Activated CD8-positive, alpha-beta memory T cell treated with anti-CD3 and anti-CD28 coated beads, Interleukin-2, amount 50 U/mL, for 1 hour (primary cell): ENCODE results near the gene MOV10.
"Not testable (repeated sequence)": the region's sequence is repeated elsewhere in the genome, so short reads cannot be mapped to it uniquely, and the experiment has no call there.

Source experiments
- DNase-seq: peaks from one replicate; pipeline ENCODE4 v3.0.0-alpha.2; 2020; ENCODE audit errors: extremely low read depth

MOV10 gene

GRCh38 chr1:112674440-112674985, at the start of gene MOV10:
Gene MOV10 (plus strand): TSS chr1:112674659. CDS start chr1:112674913, 254 bp downstream.
- no peak for DNase-seq

DNA sequence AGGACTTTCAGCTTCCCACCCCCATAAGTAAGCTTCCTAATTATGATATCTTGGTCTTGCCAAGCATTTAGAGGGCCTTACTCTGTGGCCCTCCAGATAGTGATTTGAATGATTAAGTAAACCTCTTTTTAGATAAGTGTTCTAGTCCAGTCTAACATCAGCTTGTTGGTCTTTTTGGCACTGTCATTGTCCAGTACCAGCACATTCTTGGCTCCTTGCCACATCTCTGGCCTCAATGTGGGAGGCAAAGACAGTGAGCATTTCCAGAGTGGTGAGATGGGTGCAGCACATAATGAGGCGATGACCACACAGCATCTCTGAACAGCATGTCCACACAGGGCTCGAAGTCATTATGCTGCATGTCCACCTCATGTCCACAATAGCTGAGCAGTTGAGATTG, 48.8 kb upstream of the MOV10 start:
- DNase-seq = no peak

DNA sequence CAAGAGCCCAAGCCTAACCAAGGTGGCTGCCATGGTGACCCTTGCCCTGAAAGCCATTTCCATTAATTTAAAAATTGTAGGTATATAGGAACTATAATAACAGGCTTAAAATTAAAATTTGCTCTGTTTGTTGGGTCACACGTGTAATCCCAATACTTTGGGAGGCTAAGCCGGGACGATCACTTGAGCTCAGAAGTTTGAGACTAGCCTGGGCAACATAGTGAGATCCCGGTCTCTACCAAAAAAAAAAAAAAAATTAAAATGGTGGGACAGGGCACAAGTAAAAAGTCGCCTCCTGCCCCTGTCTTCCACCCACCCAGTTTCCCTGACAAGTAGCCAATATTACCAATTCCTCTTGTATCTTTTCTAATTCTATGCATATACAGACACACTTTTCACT, 48.3 kb upstream of the MOV10 start:
- DNase-seq = no peak

GRCh38 chr1:112626887-112627286, 47.6 kb upstream of the MOV10 start:
- no peak for DNase-seq

DNA sequence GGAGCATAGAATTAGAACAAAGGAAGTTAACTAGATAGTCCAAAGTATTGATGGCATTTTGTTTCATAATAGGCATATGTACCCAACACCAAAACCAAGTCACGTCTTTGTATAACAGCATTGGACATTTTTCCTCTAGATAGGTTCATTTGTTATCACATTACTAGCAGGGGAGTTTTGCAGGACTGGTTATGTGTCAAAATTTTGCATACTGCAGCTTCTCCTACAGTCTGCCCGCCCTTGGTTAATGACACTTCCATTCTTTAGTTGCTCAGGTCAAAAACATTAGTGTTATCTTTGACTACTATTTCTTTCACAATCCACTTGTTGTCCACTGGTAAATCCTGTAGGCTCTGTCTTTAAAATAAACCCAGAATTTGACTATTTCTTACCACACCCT, 45.9 kb upstream of the MOV10 start:
- DNase-seq = no peak

GRCh38 chr1:112629256-112629655, 45.2 kb upstream of the MOV10 start:
- no peak for DNase-seq

- DNase-seq = no peak
These were observed 40.8 kb upstream of the MOV10 start for GRCh38 chr1:112633628-112634027.

DNA sequence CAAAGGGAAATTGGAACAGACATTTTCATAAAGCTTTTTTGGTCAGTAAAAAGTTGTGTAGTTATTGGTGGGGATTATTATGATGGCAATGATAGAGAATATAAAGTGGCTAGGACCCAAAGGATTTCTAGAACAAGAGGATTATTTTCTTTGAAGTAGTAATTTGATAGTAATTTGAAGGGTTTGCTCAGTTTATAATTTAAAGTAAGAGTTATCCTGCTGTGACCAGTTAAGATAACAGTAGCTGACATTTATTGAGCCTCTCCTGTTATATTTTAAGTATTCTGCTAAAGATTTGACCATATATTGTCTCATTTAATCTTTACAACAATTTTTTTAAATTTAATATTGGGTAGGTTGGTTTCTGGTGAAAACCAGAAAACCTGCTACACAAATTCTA, 40.1 kb upstream of the MOV10 start:
- no peak for DNase-seq

DNA sequence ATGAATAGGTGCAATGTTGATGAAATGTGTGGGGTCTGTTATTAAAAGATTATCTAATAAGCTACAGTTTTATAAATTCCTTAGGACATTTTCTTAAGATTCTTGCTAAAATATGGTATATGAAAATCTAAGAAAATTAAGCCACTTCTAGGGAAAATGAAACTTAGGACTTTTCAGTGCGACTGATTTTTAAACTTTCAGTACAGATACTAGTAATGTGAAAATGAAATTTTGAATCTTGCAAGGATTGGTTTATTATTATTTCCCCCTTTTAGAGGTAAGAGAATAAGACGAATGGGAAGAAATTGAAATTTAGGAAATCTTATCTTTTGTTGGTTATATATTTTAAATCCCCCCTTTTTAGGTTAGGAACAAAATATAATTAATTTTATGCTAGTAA, 38.4 kb upstream of the MOV10 start:
- no peak for DNase-seq

DNA sequence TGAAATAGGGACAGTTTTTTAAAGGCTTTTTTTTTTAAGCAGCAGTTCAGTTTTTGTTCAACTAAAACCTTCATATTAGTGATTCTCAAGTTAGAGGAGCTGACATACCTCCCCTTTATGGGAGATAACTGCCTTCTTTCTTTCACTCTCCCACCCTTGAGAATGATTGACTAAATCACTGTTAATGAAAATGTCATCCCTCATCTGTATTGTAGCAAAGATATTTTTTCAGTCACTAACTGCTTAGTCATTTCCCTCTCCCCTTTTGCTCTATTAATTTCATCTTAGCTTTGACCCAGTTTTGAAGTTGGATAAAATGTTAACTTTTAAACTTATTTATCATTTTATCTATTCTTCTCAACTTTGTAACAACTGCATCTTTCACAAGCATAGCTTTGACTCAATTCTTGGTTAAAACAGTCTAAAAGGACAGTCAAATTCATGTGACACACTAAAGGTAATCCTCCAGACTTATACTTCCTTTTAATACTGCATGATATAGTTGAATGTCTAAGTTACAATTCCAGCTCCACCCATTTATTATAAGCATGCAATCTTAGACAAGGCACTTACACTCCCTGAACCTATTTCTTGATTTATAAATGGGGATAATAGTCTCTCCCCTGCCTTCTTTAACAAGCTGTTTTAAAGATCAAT, 37.7 kb upstream of the MOV10 start:
- DNase-seq = no peak

DNA sequence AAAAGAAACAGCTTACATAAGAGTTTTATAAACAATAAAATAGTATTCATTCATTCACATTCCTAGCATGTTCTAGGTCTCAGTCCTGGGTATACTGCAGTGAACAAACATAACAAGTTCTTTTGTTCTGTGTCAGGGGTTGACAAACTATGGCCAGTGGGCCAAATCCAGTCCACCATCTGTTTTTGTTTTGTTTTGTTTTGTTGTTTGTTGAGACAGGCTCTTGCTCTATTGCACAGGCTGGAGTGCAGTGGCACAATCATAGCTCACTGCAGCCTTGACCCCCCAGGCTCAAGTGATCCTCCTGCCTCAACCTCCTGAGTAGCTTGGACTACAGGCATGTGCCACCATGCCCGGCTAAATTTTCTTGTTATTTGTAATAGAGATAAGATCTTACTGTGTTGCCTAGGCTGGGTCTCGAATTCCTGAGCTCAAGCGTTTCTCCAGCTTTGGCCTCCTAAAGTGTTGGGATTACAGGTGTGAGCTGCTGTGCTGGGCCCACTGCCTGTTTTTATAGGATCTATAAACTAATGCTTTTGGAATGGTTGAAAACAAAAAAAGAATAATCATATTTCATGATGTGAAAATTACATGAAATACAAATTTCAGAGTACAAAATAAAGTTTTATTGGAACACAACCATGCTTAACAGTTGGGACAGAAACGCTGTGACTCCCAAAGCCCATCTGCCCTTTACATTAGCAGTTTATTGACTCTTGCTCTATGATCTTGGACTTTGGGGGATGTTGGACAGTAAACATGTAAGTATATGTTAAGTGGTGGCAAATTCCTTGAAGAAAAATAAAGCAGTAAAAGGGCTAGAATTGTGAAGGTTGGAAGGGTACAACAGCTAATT, 37.0 kb upstream of the MOV10 start:
- no peak for DNase-seq

DNA sequence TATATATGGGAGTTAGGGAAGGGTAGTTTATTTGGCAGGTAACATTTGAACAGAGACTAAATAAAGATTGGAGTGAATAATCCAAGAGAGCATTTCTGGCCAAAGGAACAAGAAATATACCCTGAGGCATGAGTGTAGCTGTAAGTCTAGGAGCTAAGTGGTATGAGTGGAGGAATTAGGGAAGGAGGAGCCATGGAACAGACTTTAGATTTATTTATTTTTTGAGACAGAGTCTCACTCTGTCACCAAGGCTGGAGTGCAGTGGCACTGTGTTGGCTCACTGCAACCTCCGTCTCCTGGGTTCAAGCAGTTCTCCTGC, 36.4 kb upstream of the MOV10 start:
- DNase-seq = no peak

DNA sequence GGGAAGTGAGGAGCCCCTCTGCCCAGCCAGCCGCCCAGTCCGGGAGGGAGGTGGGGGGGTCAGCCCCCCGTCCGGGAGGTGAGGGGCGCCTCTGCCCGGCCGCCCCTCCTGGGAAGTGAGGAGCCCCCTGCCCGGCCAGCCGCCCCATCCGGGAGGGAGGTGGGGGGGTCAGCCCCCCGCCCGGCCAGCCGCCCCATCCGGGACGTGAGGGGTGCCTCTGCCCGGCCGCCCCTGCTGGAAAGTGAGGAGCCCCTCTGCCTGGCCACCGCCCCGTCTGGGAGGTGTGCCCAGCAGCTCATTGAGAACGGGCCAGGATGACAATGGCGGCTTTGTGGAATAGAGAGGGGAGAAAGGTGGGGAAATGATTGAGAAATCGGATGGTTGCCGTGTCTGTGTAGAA, 34.0 kb upstream of the MOV10 start:
- DNase-seq = not testable (repeated sequence)

DNA sequence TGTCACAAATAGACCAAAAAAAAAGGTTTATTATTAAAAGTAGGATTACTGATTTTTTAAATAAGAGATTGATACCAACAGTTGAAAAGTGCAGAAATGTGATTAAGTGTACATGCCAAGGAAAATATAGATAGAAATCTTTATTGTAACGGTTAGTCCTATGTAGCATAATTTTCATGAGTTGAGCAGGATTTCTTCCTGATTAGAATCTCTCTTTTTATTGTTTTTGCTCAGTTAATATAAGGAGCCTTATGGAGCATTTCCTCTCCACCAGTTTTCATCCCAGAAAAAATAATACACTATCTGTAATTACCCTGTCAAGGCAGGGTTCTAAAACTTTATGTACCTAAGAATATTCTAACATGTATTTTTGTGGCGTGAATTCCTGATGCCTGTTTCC, 31.4 kb upstream of the MOV10 start:
- no peak for DNase-seq

- no peak for DNase-seq
These were observed 28.2 kb upstream of the MOV10 start for GRCh38 chr1:112646225-112646624.

DNA sequence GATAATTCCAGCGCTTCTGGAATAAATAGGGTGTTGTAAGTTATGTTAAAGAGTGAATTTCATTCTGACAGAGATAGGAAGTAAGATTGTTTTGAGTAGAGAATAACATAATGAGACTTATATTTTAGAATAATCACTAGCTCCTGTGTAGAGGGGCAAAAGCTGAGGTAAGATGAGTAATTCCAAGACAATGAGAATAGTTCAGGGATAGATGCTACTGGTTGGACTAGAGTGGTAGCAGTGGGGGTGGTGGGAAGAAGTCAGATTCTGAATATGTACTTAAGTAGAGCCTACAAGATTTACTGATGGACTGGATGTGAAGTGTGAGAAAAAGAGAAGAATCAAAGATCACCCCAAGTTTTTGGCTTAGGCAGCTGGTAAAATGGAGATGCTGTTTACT, 23.3 kb upstream of the MOV10 start:
- DNase-seq = no peak

DNA sequence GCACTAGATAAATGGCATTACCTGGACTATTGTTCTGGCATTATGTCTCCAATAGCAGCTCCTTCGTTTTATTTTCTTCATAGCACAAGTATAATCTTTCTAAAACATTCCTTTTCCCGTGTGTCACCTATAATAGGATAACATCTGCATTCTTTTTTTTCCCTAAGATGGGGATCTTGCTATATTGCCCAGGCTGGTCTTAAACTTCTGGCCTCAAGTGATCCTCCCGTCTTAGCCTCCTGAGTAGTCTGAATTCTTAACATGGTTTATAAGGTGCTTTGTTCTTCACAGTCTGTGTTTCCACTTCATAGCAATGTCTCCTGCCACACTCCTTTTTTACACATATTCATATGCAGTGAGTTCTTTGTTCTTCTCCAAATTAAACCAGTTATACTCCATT, 8.6 kb upstream of the MOV10 start:
- no peak for DNase-seq

GRCh38 chr1:112666946-112667345, 7.5 kb upstream of the MOV10 start:
- DNase-seq = no peak

DNA sequence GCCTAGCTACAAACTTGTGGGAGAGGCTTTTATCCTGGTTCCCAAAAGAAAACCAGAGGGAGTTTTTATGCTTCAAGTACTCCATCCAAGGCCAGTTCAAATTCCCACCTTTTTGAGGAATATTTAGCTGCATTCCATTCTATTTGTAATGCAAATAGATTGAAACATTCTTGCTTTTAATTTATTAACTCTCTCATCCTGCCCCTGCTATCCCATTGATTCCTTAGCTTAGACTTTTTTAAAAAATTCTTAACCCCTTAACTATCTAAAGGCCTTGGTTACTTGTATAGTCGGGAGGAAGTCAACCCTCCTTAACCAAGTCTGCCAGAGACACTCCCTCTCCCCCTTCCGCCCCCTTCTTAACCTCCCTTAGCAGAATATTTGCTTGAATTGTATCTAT, 2.5 kb upstream of the MOV10 start:
- no peak for DNase-seq

- no peak for DNase-seq
These were observed 1.6 kb upstream of the MOV10 start for GRCh38 chr1:112672842-112673241.

DNA sequence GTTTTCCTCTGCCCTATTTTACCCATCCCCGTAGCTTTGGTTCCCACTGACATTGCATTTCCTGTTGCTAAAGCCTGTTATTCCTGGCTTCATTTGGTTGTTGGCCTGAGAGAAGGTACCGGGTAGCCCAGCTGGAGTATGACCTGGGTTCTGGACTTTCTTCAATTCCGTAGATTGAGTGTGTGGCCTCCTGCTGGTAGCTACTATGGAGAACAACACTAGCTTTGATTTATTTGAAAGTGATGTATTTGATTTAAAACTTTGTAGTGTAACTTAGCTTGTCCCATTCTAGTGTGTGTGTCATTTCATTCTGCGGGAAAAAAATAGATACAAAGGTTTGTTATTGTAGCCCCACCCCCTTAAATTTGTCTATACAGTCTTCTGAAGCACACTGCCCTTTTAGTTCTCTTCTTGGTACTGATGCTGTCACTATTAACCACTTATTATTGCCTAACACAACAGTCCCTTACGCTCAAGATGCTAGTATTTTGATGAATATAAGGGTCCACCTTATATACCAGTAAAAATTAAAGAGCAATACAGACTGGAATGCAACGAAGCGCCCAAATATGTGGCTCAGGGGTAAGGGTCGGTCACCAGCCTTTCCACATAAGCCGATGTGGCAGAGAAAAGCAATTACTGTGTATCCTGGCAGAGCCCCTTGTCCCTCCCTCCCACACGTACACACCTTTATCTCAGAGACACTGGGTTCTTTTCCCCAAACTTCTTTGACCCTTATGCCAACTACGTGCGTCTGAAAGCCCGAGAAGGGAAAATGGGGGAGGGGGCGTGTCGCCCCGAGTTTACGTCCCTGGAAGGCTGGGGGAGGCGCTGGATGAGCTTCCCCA, 643 bp upstream of the MOV10 start:
- no peak for DNase-seq

DNA sequence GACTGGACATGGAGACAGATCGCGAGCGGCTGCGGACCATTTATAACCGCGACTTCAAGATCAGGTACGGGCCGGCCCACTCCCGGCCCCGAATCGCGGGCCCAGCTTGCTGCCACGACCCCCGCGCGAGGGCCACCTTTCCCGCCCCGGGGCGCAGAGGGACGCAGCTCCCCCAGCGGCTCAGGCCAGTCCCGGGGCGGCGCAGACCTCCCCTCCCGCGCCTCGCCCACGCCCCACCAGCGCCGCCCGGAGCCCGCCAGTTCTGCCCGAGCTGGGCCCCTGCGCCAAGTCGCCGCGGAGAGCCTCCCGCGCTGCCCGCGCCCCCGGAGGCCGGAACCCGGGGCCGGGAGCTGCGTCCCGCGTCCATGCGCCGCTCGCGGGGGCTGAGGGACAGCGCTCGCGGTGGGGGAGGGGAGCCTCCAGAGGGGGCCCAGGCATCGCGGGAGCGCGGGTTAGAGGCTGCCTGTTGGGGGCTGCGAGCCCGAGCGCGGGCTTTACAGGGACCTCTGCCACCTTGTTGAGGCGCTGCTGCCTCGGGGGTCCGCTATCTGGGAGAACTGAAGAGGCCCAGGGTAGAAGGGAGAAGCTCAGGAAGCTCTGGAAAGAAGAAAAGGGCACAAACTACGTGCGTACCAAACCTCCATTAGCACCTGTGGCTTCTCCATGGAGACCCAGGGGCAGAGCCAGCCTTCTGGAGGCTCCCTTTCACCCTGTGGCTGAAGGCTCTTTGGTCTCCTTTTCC, 698 bp downstream of the MOV10 start:
- DNase-seq = no peak
